Aorta (tissue), 5 donors: Measurements from ENCODE around the gene TMEM232. TPM values are rescaled to one million over a fixed set of nuclear protein-coding genes. Genes with fewer than 3 reads are reported as not detected.
"Not testable (repeated sequence)": the region's sequence is repeated elsewhere in the genome, so short reads cannot be mapped to it uniquely, and the experiment has no call there.

Experiments
- ATAC-seq: fragments of 200-7000 bp; cut with Tn5 transposase; one replicate; pipeline ENCODE4 v1.9.1; 2022; ENCODE audit warnings: moderate library complexity; ENCODE audit not compliant: low FRiP score
- DNase-seq, 2 donors: peaks; one replicate each; pipeline ENCODE4 v3.0.0-alpha.2; 2020
- H3K27ac ChIP-seq, 2 donors: one replicate each; pipeline ENCODE4 v1.5.1; 2013; ENCODE audit warnings: low read length in 2 of 2, mild to moderate bottlenecking in 2 of 2, moderate library complexity in 2 of 2, control low read depth in 1 of 2, inconsistent platforms in 1 of 2, low read depth in 1 of 2
- H3K27me3 ChIP-seq, 2 donors: one replicate each; pipeline ENCODE4 v1.6.1; 2013; ENCODE audit warnings: control low read depth in 1 of 2, low read length in 1 of 2, mild to moderate bottlenecking in 1 of 2, moderate library complexity in 1 of 2; ENCODE audit not compliant: insufficient read depth in 2 of 2, control insufficient read depth in 1 of 2
- H3K36me3 ChIP-seq, 2 donors: one replicate each; pipeline ENCODE4 v1.6.1; 2013; ENCODE audit warnings: control low read depth in 1 of 2, low read length in 1 of 2, mild to moderate bottlenecking in 1 of 2; ENCODE audit not compliant: insufficient read depth in 2 of 2, control insufficient read depth in 1 of 2
- H3K4me1 ChIP-seq, 2 donors: one replicate each; pipeline ENCODE4 v1.6.1; 2013; ENCODE audit warnings: low read length in 2 of 2, control low read depth in 1 of 2, mild to moderate bottlenecking in 1 of 2, moderate library complexity in 1 of 2; ENCODE audit not compliant: insufficient read depth in 2 of 2, control insufficient read depth in 1 of 2
- H3K4me3 ChIP-seq, 2 donors: one replicate each; pipeline ENCODE4 v1.5.1; 2013; ENCODE audit warnings: low read length in 2 of 2, control low read depth in 1 of 2, mild to moderate bottlenecking in 1 of 2
- H3K9me3 ChIP-seq: one replicate; pipeline ENCODE4 v1.6.1; 2013; ENCODE audit warnings: mild to moderate bottlenecking, low read length; ENCODE audit not compliant: control insufficient read depth
- WGBS, 2 donors: extraction: QIAGEN DNeasy Blood & Tissue Kit; methylation state at CpG; one replicate each; pipeline ENCODE4 v1.1.7; 2013; 5-methylcytosine and 5-hydroxymethylcytosine counted together
- intact Hi-C, 2 donors: fragments of 100-400 bp; cut with DNase I; formaldehyde crosslinking; loops; one replicate each; pipeline versions ENCODE4 v1.14.2 to v1.15.0; 2022
- polyA plus RNA-seq, 2 donors: library from polyadenylated mRNA; stranded (reverse); fragments of 200-250 nt; gene quantifications; one replicate each; pipeline ENCODE4 v1.2.3, GENCODE V29; 2013
- total RNA-seq, 2 donors: library from RNA; stranded (reverse); fragmentation: NEBNext Ultra II Directional; extraction: Animal tissue kit (Norgen Biotek cat#: 25700); gene quantifications; one replicate each; pipeline ENCODE4 v1.2.1, GENCODE V29; 2021
- donor health status: healthy with polysubstance abuse.
- donor health status: Bipolar disorder and iron deficiency.
- donor health status: DM: no; HTN: no; CAD: no.
- donor health status: DM: no; HTN: no; CAD: no.
- donor health status: DM: yes; HTN: yes; CAD: no.

TMEM232 gene
- total and polyA plus RNA-seq, 4 donors, result 1.7 to 4.9 (median 2.1) TPM

DNA sequence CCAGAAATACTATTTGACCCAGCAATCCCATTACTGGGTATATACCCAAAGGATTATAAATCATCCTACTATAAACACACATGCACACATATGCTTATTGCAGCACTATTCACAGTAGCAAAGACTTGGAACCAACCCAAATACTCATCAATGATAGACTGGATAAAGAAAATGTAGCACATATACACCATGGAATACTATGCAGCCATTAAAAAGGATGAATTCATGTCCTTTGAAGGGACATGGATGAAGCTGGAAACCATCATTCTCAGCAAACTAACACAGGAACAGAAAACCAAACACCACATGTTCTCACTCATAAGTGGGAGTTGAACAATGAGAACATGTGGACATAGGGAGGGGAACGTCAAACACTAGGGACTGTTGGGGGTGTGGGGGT, 35.9 kb downstream of the TMEM232 start:
- not testable (repeated sequence) for H3K36me3 ChIP-seq, ATAC-seq

DNA sequence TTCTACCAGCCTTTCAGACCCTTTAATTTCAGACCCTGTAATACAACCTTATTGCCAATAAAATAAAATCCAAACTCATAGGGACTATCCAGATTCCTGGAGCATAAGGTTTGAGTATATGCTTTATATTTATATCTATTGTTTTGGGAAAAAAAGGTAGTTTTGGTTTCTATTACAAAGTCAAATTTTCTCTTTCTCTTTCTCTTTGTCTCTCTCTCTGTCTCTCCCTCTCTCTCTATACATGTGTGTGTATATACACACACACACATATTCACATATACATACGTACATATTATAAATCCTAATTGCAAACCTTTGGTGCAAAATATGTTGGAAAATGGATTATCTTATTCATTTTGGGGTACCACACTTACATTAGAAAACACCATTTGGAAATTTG, 39.0 kb downstream of the TMEM232 start:
- Histone ChIP-seq H3K9me3 (no peaks in the 10 kb centered on the region), H3K27ac (no peak overlapping the region), H3K27me3 (no peaks in the 10 kb centered on the region), H3K4me3 (no peak overlapping the region), H3K36me3 (no peaks in the 10 kb centered on the region), H3K4me1 (no peaks in the 10 kb centered on the region)
- intact Hi-C loops, result no loop called here
- no peak for DNase-seq
- WGBS, 2 donors, result 88 to 91% methylated on average over 1 of the region's 1 CpG
- no peak for ATAC-seq

More for the DNA sequence above, 35.9 kb downstream of the TMEM232 start:
- H3K9me3 ChIP-seq, H3K4me3 ChIP-seq, H3K27ac ChIP-seq, H3K4me1 ChIP-seq, DNase-seq, intact Hi-C loops, H3K27me3 ChIP-seq: not testable (repeated sequence)
- WGBS, 2 donors, result 99 to 100% methylated on average over 1 of the region's 1 CpG

DNA sequence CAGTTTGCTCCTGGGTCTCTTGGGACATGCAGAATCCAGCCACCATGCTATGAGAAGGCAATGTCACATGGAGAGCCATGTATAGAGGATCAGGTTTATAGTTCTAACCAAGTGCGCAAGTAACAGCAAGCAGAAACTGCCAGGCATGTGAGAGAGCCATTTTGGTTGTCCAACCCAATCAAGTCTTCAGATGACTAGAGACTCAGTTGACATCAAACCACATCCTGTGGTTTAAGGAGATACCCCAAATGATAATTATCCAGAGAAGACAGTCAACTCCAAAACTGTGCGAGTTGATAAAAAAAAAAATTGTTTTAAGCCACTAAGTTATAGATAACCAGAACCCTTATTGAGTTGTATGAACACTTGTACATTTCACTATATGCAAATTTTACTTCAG, 40.2 kb downstream of the TMEM232 start:
- DNase-seq (no peak), ATAC-seq (no peak)
- intact Hi-C loops, result no loop called here
- Histone ChIP-seq H3K27ac (no peak overlapping the region), H3K9me3 (no peaks in the 10 kb centered on the region), H3K4me1 (no peaks in the 10 kb centered on the region), H3K27me3 (no peaks in the 10 kb centered on the region), H3K4me3 (no peak overlapping the region), H3K36me3 (no peaks in the 10 kb centered on the region)
- 88 to 97% methylated on average over 2 of the region's 2 CpGs for WGBS, 2 donors

DNA sequence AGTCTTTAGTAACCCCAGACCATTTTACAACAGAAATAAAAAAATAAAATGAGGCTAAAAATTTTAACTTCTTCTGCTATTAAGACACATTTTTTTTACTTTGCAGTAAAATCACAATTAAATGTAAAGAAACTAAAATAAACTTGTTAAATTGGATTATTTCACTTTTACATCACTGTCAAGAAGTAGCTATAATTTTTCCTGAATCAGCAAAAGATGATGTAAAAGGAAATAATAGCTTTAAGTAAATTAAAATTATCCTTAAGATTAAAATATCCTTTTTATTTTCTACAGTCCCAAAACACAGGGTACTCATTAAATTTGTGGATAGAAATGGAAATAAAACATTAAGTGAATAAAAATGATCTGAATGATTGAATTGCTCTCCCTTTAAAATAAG, 44.5 kb downstream of the TMEM232 start:
- intact Hi-C loops, result no loop called here
- H3K9me3 ChIP-seq, result no peaks in the 10 kb centered on the region
- DNase-seq, result no peak
- H3K4me1 ChIP-seq, result no peaks in the 10 kb centered on the region
- no peak overlapping the region for H3K27ac ChIP-seq
- ATAC-seq, result no peak
- H3K36me3 ChIP-seq, result no peaks in the 10 kb centered on the region
- H3K4me3 ChIP-seq, result no peak overlapping the region
- H3K27me3 ChIP-seq, result no peaks in the 10 kb centered on the region

DNA sequence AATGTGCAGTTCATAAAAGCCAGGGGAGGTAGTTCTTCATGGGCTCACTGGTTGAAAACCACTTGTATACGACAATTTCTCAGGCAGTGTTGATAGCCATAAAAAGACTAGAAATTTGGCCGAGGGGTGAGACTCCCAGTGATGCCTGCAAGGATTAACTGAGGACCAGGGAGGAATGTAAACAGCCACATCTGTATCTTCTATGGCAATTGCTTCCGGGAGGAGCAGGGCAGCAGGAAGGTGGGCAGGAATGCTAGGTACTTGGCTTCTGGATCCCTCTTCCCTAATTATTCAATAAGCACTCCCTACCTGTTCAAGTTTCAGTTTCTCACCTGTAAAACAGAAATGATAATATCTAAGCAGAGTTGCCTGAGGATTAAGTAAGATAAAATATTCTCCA, 45.4 kb downstream of the TMEM232 start:
- H3K27ac ChIP-seq, result no peak overlapping the region
- no peaks in the 10 kb centered on the region for H3K4me1 ChIP-seq
- DNase-seq (no peak), ATAC-seq (no peak)
- no peaks in the 10 kb centered on the region for H3K36me3 ChIP-seq
- WGBS, 2 donors, result 56 to 66% methylated on average over 3 of the region's 3 CpGs
- no peak overlapping the region for H3K4me3 ChIP-seq
- no peaks in the 10 kb centered on the region for H3K27me3 ChIP-seq
- no peaks in the 10 kb centered on the region for H3K9me3 ChIP-seq
- intact Hi-C loops, result no loop called here

DNA sequence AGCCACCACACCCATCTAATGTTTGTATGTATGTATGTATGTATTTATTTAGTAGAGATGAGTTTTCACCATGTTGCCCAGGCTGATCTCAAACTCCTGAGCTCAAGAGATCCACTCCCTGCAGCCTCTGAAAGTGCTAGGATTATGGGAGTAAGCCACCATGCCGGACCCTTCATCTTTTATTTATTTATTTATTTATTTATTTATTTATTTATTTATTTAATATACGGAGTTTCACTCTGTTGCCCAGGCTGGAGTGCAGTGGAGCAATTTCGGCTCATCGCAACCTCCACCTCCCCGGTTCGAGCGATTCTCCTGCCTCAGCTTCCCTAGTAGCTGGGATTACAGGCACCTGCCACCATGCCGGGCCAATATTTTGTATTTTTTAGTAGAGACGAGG, 49.9 kb downstream of the TMEM232 start:
- H3K36me3 ChIP-seq, H3K27me3 ChIP-seq, H3K4me1 ChIP-seq, intact Hi-C loops, H3K9me3 ChIP-seq, DNase-seq, H3K27ac ChIP-seq, ATAC-seq, H3K4me3 ChIP-seq: not testable (repeated sequence)
- 94 to 96% methylated on average over 9 of the region's 9 CpGs for WGBS, 2 donors

DNA sequence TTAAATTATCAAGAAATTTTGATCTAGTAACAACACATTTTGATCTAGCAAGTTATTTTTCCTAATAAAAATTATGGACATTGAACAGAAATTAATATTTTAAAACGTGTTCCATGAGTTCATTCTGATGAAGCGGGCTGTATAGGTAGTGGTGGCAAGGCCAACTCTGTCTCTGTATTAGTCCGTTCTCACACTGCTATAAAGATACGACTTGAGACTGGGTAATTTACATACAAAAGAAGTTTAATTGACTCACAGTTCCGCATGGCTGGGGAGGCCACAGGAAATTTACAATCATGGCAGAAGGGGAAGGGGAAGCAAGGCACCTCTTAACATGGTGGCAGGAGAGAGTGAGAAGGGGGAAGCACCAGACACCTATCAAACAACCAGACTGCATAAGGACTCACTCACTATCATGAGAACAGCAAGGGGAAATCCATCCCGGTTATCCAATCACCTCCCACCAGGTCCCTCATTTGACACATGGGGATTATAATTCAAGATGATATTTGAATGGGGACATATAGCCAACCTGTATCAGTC, 61.2 kb downstream of the TMEM232 start:
- ATAC-seq (no peak), DNase-seq (no peak)
- Histone ChIP-seq H3K27ac (no peak overlapping the region), H3K9me3 (no peaks in the 10 kb centered on the region), H3K4me1 (no peaks in the 10 kb centered on the region), H3K27me3 (no peaks in the 10 kb centered on the region), H3K4me3 (no peak overlapping the region), H3K36me3 (no peaks in the 10 kb centered on the region)
- 58 to 73% methylated on average over 6 of the region's 6 CpGs for WGBS, 2 donors
- intact Hi-C loops, result no loop called here

DNA sequence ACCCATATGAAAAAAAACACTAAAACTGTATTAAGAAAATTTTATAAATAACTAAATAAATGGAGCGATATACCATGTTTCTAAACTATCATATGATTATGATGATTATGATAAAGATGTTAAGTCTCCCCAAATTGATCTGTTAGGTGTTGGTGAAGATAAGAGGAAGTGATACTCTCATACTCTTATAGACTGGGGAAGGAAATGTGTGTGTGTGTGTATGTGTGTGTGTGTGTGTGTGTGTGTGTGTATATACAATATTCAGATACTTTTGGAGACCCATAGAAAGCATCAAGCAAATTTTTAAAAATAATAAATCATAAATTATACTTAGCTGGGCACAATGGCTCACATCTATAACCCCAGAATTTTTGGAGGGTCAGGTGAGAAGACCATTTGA, 62.9 kb downstream of the TMEM232 start:
- no peaks in the 10 kb centered on the region for H3K4me1 ChIP-seq
- intact Hi-C loops, result no loop called here
- no peaks in the 10 kb centered on the region for H3K27me3 ChIP-seq
- ATAC-seq (no peak), DNase-seq (no peak)
- no peaks in the 10 kb centered on the region for H3K9me3 ChIP-seq
- 88 to 95% methylated on average over 1 of the region's 1 CpG for WGBS, 2 donors
- H3K36me3 ChIP-seq, result no peaks in the 10 kb centered on the region
- no peak overlapping the region for H3K4me3 ChIP-seq
- no peak overlapping the region for H3K27ac ChIP-seq

DNA sequence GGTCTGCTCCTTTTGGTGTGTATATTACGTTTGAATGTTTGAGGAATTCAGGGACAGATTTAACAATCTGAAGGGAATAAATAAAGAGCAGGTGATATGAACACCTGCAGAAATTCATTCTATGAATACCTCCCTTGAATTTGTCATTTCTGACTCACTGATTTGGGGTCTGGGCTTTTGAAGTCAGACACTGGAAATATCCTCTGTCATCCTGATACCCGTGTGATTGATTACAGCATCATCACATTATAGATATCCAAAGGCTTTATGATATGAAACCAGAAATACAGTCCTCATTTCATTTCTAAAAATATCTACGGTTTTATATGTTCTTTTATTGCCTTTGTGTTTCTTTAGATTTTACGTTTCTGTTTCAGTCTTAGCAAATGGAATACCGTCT, 68.5 kb downstream of the TMEM232 start:
- ATAC-seq, result no peak
- Histone ChIP-seq H3K36me3 (no peaks in the 10 kb centered on the region), H3K4me3 (no peak overlapping the region), H3K27me3 (no peaks in the 10 kb centered on the region), H3K9me3 (no peaks in the 10 kb centered on the region), H3K4me1 (no peaks in the 10 kb centered on the region), H3K27ac (no peak overlapping the region)
- DNase-seq, result no peak
- intact Hi-C loops, result no loop called here
- 64 to 68% methylated on average over 5 of the region's 5 CpGs for WGBS, 2 donors
